NCI-H2081 (cell line): ENCODE results near the gene DSCAML1.

ENCODE experiments used
- DNase-seq, 2 experiments: peaks; one replicate each; lab custom pipeline; 2025; lab: John Stamatoyannopoulos, UW

The DSCAML1 gene

GRCh38 chr11:117520201-117520600 lies 276.8 kb downstream of the DSCAML1 start:
- DNase-seq = no peak

DNA sequence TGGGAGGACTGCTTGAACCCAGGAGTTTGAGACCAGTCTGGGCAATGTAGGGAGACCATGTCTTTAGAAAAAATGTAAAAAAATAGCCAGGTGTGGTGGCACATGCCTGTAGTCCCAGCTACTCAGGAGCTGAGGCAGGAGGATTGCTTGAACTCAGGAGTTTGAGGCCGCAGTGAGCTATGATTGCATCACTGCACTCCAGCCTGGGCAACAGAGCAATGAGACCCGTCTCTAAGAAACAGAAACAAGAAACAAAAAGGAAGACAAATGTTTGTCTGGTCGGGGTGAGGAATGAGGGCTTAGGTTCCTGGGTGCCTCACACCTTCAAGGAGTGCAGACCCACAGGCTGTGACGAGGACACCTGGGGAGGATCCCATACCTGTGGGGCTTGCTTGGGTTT lies 277.4 kb downstream of the DSCAML1 start:
- no peak for DNase-seq

DNA sequence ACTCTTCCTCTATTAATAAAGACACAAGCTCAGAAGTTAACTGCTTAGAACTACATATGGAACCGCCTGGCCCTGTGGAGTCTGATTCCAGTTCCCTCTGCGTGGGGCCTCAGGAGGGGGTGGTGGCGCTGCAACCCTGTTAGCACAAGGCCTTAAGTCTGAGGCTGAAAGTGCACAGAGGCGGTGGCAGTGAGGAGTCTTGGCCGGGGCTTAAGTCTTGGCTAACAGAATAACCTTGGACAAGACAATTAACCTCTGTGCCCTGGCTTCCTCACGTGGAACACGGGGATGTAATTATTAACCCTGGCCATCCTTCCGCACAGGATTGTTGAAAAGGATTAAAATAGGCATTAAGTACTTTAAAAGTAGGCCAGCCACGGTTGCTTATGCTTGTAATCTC lies 277.8 kb downstream of the DSCAML1 start:
- no peak for DNase-seq

DNA sequence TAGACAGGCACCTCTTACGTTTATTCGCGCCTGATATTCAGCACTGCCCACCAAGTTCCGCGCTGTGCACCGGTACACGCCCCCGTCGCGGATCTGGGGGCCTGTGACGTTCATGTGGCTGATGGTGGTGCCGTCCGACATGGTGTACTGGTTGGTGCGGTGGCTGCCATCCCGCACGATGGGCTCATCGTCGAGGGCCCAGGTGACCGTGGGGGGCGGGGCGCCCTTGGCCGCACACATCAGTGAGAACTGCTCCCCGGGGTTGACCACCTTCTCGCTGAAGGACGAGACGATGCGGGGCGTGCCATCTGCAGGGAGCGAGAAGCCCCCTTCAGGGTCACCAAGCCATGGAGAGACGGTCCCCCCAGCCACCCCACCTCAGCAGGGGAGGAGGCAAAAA lies 278.6 kb downstream of the DSCAML1 start:
- DNase-seq = no peak

GRCh38 chr11:117517097-117517496 lies 279.9 kb downstream of the DSCAML1 start:
- no peak for DNase-seq

GRCh38 chr11:117515892-117516787 lies 280.9 kb downstream of the DSCAML1 start:
- no peak for DNase-seq

GRCh38 chr11:117514256-117514655 lies 282.8 kb downstream of the DSCAML1 start:
- no peak for DNase-seq

DNA sequence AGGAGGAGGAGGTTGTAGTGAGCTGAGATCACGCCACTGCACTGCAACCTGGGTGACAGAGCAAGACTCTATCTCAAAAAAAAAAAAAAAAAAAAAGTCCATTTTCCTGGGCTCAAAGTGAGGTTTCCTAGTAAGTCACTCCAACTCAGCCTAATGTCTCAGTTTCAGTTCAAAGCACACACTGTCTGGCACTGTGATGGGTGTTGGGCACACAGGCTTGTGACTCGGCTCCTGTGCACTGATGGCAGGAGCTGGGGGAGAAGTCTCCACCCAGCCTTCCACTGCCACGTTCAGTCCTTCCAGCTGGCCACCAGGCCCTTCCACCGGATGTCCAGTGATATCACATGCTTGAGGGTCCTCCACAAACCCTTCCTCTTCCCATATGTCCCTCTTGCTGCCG lies 283.4 kb downstream of the DSCAML1 start:
- DNase-seq = no peak

- no peak for DNase-seq
These were observed 285.0 kb downstream of the DSCAML1 start for GRCh38 chr11:117511931-117512539.

GRCh38 chr11:117511483-117511930 lies 285.5 kb downstream of the DSCAML1 start:
- DNase-seq = no peak

DNA sequence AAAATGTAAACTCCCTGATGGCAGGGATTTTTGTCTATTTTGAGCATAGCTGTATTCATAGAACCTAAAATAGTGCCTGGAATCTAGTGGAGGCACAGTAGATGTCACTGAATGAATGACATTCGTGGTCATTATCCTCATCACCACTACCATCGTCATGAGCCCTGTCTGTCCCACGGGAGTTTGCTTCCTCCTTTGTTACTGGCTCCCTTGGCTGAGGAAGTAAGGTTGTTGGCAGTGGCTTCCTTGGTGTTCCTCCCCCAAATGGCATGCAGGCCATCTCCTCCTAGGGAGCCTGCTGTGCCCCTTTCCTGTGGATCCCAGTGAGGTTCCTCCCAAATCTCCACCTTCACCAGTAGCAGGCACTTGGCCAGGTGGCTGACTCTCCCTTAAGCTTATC lies 286.4 kb downstream of the DSCAML1 start:
- no peak for DNase-seq

DNA sequence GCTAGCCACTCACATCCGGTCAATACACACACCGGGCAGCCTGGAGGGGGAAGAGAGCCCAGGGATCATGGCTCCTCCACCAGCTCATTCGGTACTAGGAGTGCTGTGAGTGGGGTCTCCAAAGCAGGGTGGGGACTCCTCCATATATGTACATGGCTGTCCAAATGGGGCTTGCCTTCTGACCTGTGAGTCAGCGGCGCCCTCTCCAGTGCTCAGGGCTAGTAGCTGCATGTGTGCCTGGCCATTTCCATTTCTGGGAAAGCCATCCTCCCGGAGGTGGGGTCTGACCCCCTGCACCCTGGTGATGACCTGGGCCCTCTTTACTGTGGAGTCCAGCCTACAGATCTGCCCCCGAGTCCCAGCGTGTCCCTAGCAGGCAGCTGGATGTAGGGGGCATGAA lies 287.5 kb downstream of the DSCAML1 start:
- DNase-seq = no peak

GRCh38 chr11:117506971-117507370 lies 290.0 kb downstream of the DSCAML1 start:
- DNase-seq = no peak

GRCh38 chr11:117505285-117505970 lies 291.6 kb downstream of the DSCAML1 start:
- DNase-seq = no peak

- no peak for DNase-seq
These were observed 294.3 kb downstream of the DSCAML1 start for GRCh38 chr11:117502779-117503100.

- DNase-seq = no peak
These were observed 294.8 kb downstream of the DSCAML1 start for GRCh38 chr11:117502015-117502778.

DNA sequence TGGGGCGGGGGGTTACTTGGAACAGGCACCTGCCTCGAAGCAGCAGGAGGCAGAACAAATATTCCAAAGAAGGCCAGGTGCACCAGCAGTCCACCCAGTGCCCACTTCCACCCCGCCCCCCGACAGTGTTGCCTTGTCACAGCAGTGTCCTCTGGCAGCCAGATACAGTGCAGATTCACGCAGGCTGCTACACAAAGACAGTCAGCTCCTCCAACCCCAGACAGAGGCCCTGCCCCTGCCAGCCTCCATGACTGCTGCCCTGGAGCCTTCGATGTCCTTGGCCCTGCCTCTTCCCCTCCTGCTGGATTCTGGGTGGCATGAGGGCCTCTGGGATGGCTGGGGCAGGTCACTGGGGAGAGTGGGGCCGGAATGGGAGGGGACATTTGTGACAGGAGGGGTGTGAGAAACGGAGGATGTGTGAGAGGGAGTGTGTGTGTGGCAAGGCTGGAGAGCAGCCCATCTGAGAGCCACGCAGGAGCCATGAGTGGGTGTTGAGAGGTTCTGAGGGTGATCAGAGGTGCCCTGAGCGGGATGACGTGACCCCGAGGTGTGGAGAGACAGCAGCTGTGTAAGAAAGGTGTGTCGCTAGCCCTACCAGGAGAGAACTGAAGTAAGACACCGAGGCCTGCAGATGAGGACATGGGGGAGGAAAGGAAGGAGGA lies 295.6 kb downstream of the DSCAML1 start:
- DNase-seq = peak; percentile 89 to 94

GRCh38 chr11:117498791-117499190 lies 298.2 kb downstream of the DSCAML1 start:
- peak in 1 of 2 experiments; percentile 41 for DNase-seq

- no peak for DNase-seq
These were observed 299.6 kb downstream of the DSCAML1 start for GRCh38 chr11:117497206-117497951.

- peak in 1 of 2 experiments; percentile 41 for DNase-seq
These were observed 301.7 kb downstream of the DSCAML1 start for GRCh38 chr11:117495357-117495756.
